NOMO-1 (cell line): Measurements from ENCODE around the gene NOSIP.

Experiments used
- DNase-seq, 2 experiments: peaks; one replicate each; lab custom pipeline; 2025; ENCODE audit not compliant: unreplicated experiment in 2 of 2; lab: John Stamatoyannopoulos, UW

NOSIP gene

GRCh38 chr19:49574206-49574755 is 6.1 kb downstream of the NOSIP start:
- no peak for DNase-seq

- DNase-seq = no peak
Observed at GRCh38 chr19:49573425-49573824, 6.9 kb downstream of the NOSIP start.

- DNase-seq = no peak
Observed at GRCh38 chr19:49573009-49573408, 7.3 kb downstream of the NOSIP start.

GRCh38 chr19:49570997-49571676 is 9.2 kb downstream of the NOSIP start:
- DNase-seq = peak in 1 of 2 experiments; percentile 10

- peak; percentile 62 to 90 for DNase-seq
Observed at GRCh38 chr19:49570138-49570856, 10.1 kb downstream of the NOSIP start.

- DNase-seq = peak in 1 of 2 experiments; percentile 4
Observed at GRCh38 chr19:49567861-49568441, 12.4 kb downstream of the NOSIP start.

GRCh38 chr19:49566302-49566701 is 14.1 kb downstream of the NOSIP start:
- DNase-seq = no peak

- DNase-seq = no peak
Observed at GRCh38 chr19:49565261-49565660, 15.1 kb downstream of the NOSIP start.

GRCh38 chr19:49564616-49565045 is 15.7 kb downstream of the NOSIP start:
- DNase-seq = no peak

GRCh38 chr19:49560358-49560900 is 19.9 kb downstream of the NOSIP start:
- DNase-seq = no peak

- no peak for DNase-seq
Observed at GRCh38 chr19:49559928-49560327, 20.4 kb downstream of the NOSIP start.

GRCh38 chr19:49559443-49559842 is 20.9 kb downstream of the NOSIP start:
- no peak for DNase-seq

GRCh38 chr19:49558591-49558990 is 21.8 kb downstream of the NOSIP start:
- DNase-seq = no peak

GRCh38 chr19:49557641-49558325 is 22.6 kb downstream of the NOSIP start:
- DNase-seq = no peak

- no peak for DNase-seq
Observed at GRCh38 chr19:49556412-49557398, 23.7 kb downstream of the NOSIP start.

- DNase-seq = no peak
Observed at GRCh38 chr19:49555600-49556411, 24.6 kb downstream of the NOSIP start.

GRCh38 chr19:49554701-49555181 is 25.6 kb downstream of the NOSIP start:
- no peak for DNase-seq

- no peak for DNase-seq
Observed at GRCh38 chr19:49553451-49554271, 26.7 kb downstream of the NOSIP start.
